ENCODE results near the gene LHFPL2. TPM values are rescaled to one million over a fixed set of nuclear protein-coding genes. Genes with fewer than 3 reads are reported as not detected.

LHFPL2 gene
- total RNA-seq, 8 experiments from 2014 or later = 3.1 to 62.1 (median 8.3) TPM

DNA sequence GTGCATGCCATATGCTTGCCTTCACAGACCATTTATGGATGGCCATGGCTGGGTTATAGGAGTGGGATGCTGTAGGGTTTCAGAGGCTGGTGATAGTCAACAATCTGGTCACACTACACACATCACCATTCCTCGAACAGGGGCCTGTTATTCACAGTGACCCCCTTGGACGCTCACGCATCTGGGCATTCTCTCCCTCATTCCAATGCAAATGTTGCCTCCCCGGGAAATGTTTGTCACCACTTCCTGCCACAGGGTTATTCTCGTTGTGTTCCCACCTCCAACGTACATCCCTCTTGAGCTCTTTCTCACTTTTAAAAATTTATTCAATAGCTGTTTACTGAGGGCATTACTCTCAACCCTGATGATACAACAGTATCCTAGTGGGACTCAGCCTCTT, 152.8 kb downstream of the LHFPL2 start:
- 13 to 49% (median 26%) methylated on average over 1 to 5 of the region's 6 CpGs; no CpG with 5 or more reads in 4 of the 10 experiments for WGBS, 10 experiments
- ATAC-seq (replicated peaks in 6 of 8) = peak in 3 of 8 experiments; percentile 9 to 37 (median 23)
- Histone ChIP-seq H3K27ac (no peak overlapping the region), H3K4me3 (no peak overlapping the region), H3K4me1 (replicated peaks in 1 of 2) (peaks cover 5 to 11% of the 10 kb centered on the region in 2 donors)
- in situ Hi-C loops (cut with MboI; ENCODE audit: low pct_unique_long_range_greater_than_20kb in 2 of 9, low sequenced_read_pairs in 9 of 9, unreplicated experiment in 9 of 9) = no loop called here

DNA sequence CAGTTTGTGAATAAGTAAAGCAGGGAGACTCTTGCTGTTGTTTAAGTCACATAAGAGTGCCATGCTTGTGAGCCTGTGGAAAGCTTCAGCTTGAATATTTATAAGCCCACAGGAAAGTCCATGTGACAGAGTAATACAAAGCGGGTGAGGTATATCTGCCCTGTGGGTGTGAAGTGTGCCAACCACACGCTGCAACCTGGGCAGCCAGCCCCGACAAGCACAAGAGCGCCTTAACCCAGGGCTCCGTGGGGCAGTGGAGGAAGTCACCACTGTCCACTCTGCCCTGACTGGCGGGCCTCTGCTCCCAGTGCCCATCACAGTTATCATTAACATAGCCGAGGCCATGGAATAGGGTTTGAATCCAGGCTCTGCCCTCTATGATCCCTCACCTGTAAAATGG, 155.9 kb downstream of the LHFPL2 start:
- 80 to 100% (median 92%) methylated on average over 1 to 4 of the region's 7 CpGs; no CpG with 5 or more reads in 4 of the 10 experiments for WGBS, 10 experiments
- Histone ChIP-seq H3K27ac (no peak overlapping the region), H3K4me1 (replicated peaks in 1 of 2) (peaks cover 5 to 11% of the 10 kb centered on the region in 2 donors), H3K4me3 (no peak overlapping the region)
- in situ Hi-C loops (cut with MboI; ENCODE audit: low pct_unique_long_range_greater_than_20kb in 2 of 9, low sequenced_read_pairs in 9 of 9, unreplicated experiment in 9 of 9) = no loop called here
- ATAC-seq (replicated peaks in 6 of 8) = no peak

DNA sequence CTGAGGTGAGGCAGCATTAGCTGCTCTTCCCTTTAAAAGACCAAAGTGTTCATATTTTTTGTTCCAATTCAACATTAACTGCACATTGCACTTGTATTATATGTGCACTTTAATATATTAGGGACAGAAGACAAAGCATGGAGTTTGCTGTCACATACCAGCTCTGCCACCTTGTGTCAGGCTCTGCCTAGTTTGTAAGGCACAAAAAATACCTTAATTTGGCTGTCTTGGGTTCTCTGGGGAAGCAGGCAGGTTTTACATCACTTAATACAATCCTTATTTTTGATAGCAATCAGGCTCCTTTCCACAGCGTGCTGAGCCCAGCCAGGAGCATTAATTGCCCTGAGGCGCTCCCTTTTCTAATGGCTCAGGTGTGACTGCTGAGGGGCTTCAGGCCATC, 156.3 kb downstream of the LHFPL2 start:
- Histone ChIP-seq H3K4me3 (no peak overlapping the region), H3K27ac (no peak overlapping the region), H3K4me1 (replicated peaks in 1 of 2) (peaks cover 5 to 11% of the 10 kb centered on the region in 2 donors)
- in situ Hi-C loops (cut with MboI; ENCODE audit: low pct_unique_long_range_greater_than_20kb in 2 of 9, low sequenced_read_pairs in 9 of 9, unreplicated experiment in 9 of 9) = no loop called here
- WGBS, 10 experiments = 95 to 100% methylated on average over 1 to 2 of the region's 2 CpGs; no CpG with 5 or more reads in 8 of the 10 experiments
- no peak for ATAC-seq (replicated peaks in 6 of 8)

DNA sequence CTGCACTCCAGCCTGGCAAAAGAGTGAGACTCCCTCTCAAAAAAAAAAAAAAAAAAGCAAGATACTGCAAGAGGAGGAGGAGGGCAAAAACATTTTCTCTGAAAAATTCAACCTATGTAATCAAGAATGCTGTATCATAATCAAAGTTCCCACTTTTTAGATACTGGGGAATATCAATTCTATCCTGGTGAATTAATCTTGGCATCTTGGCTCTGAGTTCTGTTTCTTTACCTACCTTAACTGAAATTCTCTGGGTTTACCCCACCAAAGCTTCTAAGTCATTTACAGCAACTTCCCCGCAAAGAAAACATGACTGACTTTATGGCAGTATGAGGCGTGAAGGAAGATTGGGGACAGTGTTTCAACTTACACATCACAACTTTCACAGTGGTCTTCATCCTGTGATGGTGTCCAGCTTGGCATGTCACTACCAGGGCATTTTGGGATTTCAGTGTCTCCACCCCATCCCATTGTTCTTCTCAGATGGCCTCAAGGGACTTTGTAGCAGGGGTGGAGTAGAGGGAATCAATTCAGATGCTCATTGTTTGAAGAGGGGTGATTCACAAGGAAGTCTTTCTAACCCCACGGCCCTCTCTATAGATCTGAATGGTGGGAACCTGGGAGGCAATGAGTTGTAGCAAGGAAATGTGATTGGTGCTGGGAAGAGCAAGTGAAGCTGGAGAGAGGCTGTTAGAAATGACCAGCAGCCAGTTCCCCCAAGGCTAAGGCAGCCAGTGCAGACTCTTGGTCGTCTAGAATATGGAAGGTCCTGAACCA, 157.7 kb downstream of the LHFPL2 start:
- Histone ChIP-seq H3K4me3 (no peak overlapping the region), H3K4me1 (replicated peaks in 1 of 2) (peaks cover 4 to 8% of the 10 kb centered on the region in 2 donors), H3K27ac (no peak overlapping the region)
- 50 to 100% (median 74%) methylated on average over 1 to 3 of the region's 4 CpGs; no CpG with 5 or more reads in 4 of the 10 experiments for WGBS, 10 experiments
- in situ Hi-C loops (cut with MboI; ENCODE audit: low pct_unique_long_range_greater_than_20kb in 2 of 9, low sequenced_read_pairs in 9 of 9, unreplicated experiment in 9 of 9) = no loop called here
- peak in 3 of 8 experiments; percentile 16 to 31 (median 17) for ATAC-seq (replicated peaks in 6 of 8)

DNA sequence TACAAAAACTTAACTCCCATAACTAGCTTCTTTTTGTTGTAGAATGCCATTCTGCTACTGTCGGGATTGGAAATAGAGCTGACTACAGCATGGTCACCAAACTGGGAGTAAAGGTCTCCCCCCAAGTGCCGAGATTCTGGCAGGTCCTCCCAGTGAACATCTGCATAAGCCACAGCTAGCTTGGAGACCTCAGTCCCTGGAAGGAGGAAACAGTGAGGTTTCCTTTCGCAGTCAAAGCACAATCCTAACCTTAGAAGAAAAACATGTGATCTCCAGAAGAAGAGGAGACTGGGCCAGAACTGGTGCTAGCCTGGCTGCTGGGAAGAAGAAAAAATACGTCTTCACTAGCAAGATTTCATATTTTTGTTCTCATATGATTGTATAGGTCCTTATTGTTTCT, 160.7 kb downstream of the LHFPL2 start:
- no peak overlapping the region for H3K27ac ChIP-seq

DNA sequence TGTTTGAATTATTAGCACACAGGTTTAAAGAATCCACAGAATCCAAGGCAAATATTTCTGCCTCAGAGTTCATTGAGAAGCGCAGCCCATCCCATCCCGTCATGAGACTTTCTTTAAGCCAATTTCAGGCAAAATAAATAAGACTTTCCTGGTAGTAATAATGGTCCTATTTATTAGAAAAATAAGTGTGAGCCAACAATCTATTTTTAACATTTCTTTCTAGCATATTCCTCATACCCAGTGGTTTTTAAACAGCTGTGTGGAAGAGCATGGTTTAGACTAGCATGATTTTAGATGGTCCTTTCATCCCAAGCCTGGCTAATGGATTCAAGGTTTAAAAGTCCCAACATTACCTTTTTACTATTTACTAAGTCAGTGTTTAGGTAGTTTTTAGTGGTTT, 162.4 kb downstream of the LHFPL2 start:
- ATAC-seq (replicated peaks in 6 of 8) = no peak
- Histone ChIP-seq H3K27ac (no peak overlapping the region), H3K4me3 (no peak overlapping the region), H3K4me1 (replicated peaks in 1 of 2) (no peaks in the 10 kb centered on the region)
- in situ Hi-C loops (cut with MboI; ENCODE audit: low pct_unique_long_range_greater_than_20kb in 2 of 9, low sequenced_read_pairs in 9 of 9, unreplicated experiment in 9 of 9) = no loop called here
- WGBS, 10 experiments = 56 to 100% (median 96%) methylated on average over 1 to 2 of the region's 2 CpGs; no CpG with 5 or more reads in 3 of the 10 experiments

More for the DNA sequence above, 160.7 kb downstream of the LHFPL2 start:
- H3K4me1 ChIP-seq (replicated peaks in 1 of 2) = no peaks in the 10 kb centered on the region
- ATAC-seq (replicated peaks in 6 of 8) = no peak
- in situ Hi-C loops (cut with MboI; ENCODE audit: low pct_unique_long_range_greater_than_20kb in 2 of 9, low sequenced_read_pairs in 9 of 9, unreplicated experiment in 9 of 9) = no loop called here
- WGBS, 10 experiments = 79 to 100% (median 100%) methylated on average over 1 to 3 of the region's 4 CpGs; no CpG with 5 or more reads in 2 of the 10 experiments
- no peak overlapping the region for H3K4me3 ChIP-seq

DNA sequence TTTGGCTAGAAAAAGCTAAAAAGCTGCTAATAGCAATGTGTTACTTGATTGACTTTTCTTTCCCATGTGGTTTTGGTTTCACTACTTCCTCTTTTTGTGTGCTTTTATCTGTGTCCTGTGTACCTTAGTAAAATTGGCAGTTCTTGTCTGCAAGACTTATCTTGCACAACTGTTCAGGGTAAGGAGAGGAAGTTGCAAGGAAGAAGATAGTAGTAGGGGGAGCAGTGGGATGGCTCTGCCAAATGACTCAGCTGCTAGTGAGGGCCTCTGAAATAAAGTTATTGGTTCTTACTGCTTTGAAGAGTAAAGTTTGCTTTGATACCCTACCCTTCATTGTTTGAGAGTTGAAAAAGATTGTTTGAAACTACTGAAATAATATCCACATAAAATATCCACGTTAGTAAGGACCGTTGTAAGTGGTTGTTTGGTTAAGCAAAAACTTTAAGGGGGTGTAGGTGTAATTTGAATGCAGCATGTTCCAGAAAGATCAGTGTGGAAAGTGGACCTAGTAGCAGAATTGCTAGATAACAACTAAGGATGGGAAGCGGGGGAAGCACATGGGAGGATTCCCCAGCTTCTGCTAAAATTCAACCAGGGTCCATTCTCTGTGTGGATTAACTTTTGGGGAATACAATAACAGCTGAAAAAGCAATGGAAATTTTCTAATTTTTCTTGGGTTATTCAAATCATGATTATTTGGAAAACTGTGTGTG, 164.6 kb downstream of the LHFPL2 start:
- no peak overlapping the region for H3K27ac ChIP-seq
- in situ Hi-C loops (cut with MboI; ENCODE audit: low pct_unique_long_range_greater_than_20kb in 2 of 9, low sequenced_read_pairs in 9 of 9, unreplicated experiment in 9 of 9) = no loop called here
- no peak for ATAC-seq (replicated peaks in 6 of 8)
- WGBS, 10 experiments = 72 to 100% (median 98%) methylated on average over 1 to 3 of the region's 3 CpGs; no CpG with 5 or more reads in 2 of the 10 experiments
- H3K4me3 ChIP-seq = no peak overlapping the region
- no peaks in the 10 kb centered on the region for H3K4me1 ChIP-seq (replicated peaks in 1 of 2)

DNA sequence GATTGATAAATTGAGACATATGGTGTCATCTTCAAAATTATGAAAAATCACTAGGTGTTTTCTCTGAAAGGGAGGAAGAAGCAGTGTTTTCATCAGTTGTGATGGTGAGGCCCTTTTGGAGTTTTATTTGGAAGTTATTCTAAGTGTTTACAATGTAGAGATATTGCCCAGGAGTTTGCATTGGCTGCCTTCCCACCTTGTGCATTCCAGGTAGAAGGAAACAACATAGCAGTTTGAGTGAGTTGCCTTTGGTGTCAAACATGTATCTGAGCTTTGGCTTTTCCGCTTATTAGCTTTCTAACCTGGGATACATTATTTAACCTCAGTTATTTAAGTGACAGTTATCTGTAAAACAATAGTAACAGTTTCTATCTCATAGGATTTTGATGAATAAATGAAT, 165.6 kb downstream of the LHFPL2 start:
- no peaks in the 10 kb centered on the region for H3K4me1 ChIP-seq (replicated peaks in 1 of 2)
- no peak overlapping the region for H3K27ac ChIP-seq
- no peak for ATAC-seq (replicated peaks in 6 of 8)
- H3K4me3 ChIP-seq = no peak overlapping the region
- 83 to 100% (median 100%) methylated on average over 1 of the region's 1 CpG; no CpG with 5 or more reads in 2 of the 10 experiments for WGBS, 10 experiments
- in situ Hi-C loops (cut with MboI; ENCODE audit: low pct_unique_long_range_greater_than_20kb in 2 of 9, low sequenced_read_pairs in 9 of 9, unreplicated experiment in 9 of 9) = no loop called here

DNA sequence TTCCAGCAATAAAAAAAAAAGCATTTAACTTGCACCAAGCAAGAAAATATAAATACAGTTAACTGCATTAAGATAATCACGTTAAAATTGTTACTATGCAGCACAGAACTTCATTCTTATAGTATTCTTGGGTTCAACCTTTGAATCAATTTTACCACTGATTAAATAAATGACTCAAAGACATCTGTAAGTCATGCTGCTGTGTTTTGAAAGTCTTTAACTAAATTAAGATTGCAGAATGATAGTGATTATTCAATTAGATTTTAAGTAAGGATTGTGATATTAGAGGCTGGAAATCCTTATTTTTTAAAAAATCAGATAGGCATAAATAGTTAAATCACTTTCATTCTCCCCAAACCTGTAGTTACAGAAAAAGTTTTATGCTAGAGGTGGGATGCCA, 171.8 kb downstream of the LHFPL2 start:
- H3K4me3 ChIP-seq = no peak overlapping the region
- no peak overlapping the region for H3K27ac ChIP-seq
- WGBS, 10 experiments = 12 to 100% (median 100%) methylated on average over 1 of the region's 1 CpG; no CpG with 5 or more reads in 1 of the 10 experiments
- no peaks in the 10 kb centered on the region for H3K4me1 ChIP-seq (replicated peaks in 1 of 2)
- in situ Hi-C loops (cut with MboI; ENCODE audit: low pct_unique_long_range_greater_than_20kb in 2 of 9, low sequenced_read_pairs in 9 of 9, unreplicated experiment in 9 of 9) = no loop called here
- no peak for ATAC-seq (replicated peaks in 6 of 8)

DNA sequence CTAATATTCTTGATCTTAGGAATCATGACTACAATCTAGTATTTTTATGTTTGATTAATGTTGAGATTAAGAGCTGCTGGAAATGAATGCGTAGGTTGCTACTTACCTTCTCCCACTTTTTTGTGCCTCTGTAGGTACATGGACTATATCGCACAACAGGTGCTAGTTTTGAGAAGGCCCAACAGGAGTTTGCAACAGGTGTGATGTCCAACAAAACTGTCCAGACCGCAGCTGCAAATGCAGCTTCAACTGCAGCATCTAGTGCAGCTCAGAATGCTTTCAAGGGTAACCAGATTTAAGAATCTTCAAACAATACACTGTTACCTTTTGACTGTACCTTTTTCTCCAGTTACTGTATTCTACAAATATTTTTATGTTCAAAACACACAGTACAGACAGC, 173.2 kb downstream of the LHFPL2 start:
- ATAC-seq (replicated peaks in 6 of 8) = no peak
- 83 to 100% (median 100%) methylated on average over 1 to 3 of the region's 3 CpGs; no CpG with 5 or more reads in 1 of the 10 experiments for WGBS, 10 experiments
- in situ Hi-C loops (cut with MboI; ENCODE audit: low pct_unique_long_range_greater_than_20kb in 2 of 9, low sequenced_read_pairs in 9 of 9, unreplicated experiment in 9 of 9) = no loop called here

DNA sequence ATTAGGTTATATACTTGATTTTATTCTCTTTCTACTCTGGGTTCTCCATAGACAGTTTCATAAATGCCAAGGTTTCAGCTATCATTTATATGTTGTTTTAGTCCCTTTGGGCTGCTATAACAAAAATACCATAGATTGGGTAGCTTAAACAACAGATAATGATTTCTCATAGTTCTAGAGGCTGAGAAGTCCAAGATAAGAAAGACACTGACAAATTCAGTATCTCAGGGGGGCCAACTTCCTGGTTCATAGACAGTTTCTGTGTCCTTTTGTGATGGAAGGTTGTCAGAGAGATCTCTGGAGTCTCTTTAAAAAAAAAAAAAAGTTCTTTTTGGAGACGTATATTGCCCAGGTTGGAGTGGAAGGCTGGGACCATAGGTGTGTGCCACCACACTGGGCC, 174.8 kb downstream of the LHFPL2 start:
- in situ Hi-C loops (cut with MboI; ENCODE audit: low pct_unique_long_range_greater_than_20kb in 2 of 9, low sequenced_read_pairs in 9 of 9, unreplicated experiment in 9 of 9) = loop anchor here in 1 of 9 experiments (25.0 kb wide), 1 partner anchor 161 kb away; no protein-coding TSS in a partner anchor

More for the DNA sequence above, 173.2 kb downstream of the LHFPL2 start:
- Histone ChIP-seq H3K4me3 (no peak overlapping the region), H3K27ac (no peak overlapping the region), H3K4me1 (replicated peaks in 1 of 2) (no peaks in the 10 kb centered on the region)

DNA sequence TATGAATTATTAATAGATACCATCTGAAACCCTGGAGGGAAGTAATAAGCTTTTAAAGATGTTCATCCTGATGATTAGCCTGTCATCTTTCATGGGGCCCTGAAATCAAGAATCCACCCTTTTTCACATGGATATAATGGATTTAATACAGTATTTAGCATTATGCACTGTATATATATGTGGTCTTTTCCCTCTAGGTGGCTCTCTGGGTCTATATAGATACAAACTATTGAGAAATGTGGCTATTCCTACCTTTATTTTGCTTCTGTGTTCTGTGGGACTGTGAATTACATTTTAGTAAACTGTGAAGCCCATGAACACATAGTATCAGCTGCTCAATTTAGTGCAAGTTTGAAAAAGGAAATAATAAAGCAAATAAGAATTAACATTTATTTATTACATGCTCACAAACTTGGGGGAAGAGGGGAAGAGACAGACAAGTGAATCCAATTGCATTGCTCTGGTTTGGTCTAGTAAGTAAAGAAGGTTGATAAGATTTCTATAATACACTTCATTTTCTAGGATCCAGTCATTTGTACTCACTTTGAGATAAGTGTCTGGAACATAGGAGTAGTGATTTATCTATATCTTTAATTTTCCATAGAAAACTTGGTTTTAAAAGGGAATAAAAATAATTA, 176.0 kb downstream of the LHFPL2 start:
- in situ Hi-C loops (cut with MboI; ENCODE audit: low pct_unique_long_range_greater_than_20kb in 2 of 9, low sequenced_read_pairs in 9 of 9, unreplicated experiment in 9 of 9) = loop anchor here in 1 of 9 experiments (25.0 kb wide), 1 partner anchor 160 kb away; no protein-coding TSS in a partner anchor
- no peak overlapping the region for H3K27ac ChIP-seq
- peak in 3 of 8 experiments; percentile 44 to 70 (median 68) for ATAC-seq (replicated peaks in 6 of 8)
- no peak overlapping the region for H3K4me3 ChIP-seq
- no peaks in the 10 kb centered on the region for H3K4me1 ChIP-seq (replicated peaks in 1 of 2)

More for the DNA sequence above, 174.8 kb downstream of the LHFPL2 start:
- ATAC-seq (replicated peaks in 6 of 8) = no peak
- Histone ChIP-seq H3K27ac (no peak overlapping the region), H3K4me1 (replicated peaks in 1 of 2) (no peaks in the 10 kb centered on the region), H3K4me3 (no peak overlapping the region)
- 60 to 100% (median 92%) methylated on average over 1 of the region's 1 CpG; no CpG with 5 or more reads in 6 of the 10 experiments for WGBS, 10 experiments

DNA sequence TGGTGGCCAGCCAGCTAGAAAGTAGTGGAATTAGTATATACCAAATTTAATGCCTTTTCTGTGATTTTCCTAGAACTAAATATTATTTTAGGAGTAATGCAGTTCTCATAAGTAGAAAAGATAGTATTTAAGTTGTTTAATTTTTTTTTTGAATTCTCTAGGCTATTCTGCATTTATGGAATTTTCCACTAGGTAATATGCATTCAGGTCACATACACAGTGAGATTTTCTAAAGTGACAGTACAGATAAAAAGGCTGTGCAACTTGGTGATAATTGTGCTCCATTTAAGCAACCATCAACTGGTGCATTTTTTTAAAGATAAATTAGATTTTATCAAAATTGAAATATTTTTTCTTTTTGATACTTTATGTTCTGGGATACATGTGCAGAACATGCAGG, 176.7 kb downstream of the LHFPL2 start:
- ATAC-seq (replicated peaks in 6 of 8) = no peak
- in situ Hi-C loops (cut with MboI; ENCODE audit: low pct_unique_long_range_greater_than_20kb in 2 of 9, low sequenced_read_pairs in 9 of 9, unreplicated experiment in 9 of 9) = loop anchor here in 1 of 9 experiments (25.0 kb wide), 1 partner anchor 160 kb away; no protein-coding TSS in a partner anchor
- no peaks in the 10 kb centered on the region for H3K4me1 ChIP-seq (replicated peaks in 1 of 2)
- H3K27ac ChIP-seq = no peak overlapping the region
- no peak overlapping the region for H3K4me3 ChIP-seq

Measured in motor neuron (in vitro differentiated cells).